ENCODE measurements around the gene SPTLC2. TPM values are rescaled to one million over a fixed set of nuclear protein-coding genes. Genes with fewer than 3 reads are reported as not detected.

Gene SPTLC2
- total RNA-seq (2016; rRNA removed; fragmentation: Illumina TruSeq; extraction: Trizol), result 15.1 and 17.5 TPM in 2 replicates
- 2.4 and 4.6 TPM in 2 replicates for total RNA-seq (2016; cell fraction: cytosol; rRNA removed; fragmentation: Illumina TruSeq; extraction: Trizol; ENCODE audit: low read depth)
- 11.9 and 16.4 TPM in 2 replicates for total RNA-seq (2016; cell fraction: insoluble cytoplasmic fraction; rRNA removed; fragmentation: Illumina TruSeq; extraction: Trizol)
- total RNA-seq (2016; cell fraction: membrane; rRNA removed; fragmentation: Illumina TruSeq; extraction: Trizol), result 3.3 and 3.6 TPM in 2 replicates
- 21.8 and 22.9 TPM in 2 replicates for total RNA-seq (2016; cell fraction: nucleus; rRNA removed; fragmentation: Illumina TruSeq; extraction: Trizol)
- 11.2 and 17.4 TPM in 2 replicates for polyA plus RNA-seq (2011; rRNA removed)
- 7.6 and 8.0 TPM in 2 replicates for polyA plus RNA-seq (2011; cell fraction: cytosol; rRNA removed)
- polyA plus RNA-seq (2011; cell fraction: nucleus; rRNA removed), result 2.6 and 4.9 TPM in 2 replicates
- polyA plus RNA-seq (2012), result 10.4 and 11.4 TPM in 2 replicates
- polyA plus RNA-seq (2016; cell fraction: cytosol; fragmentation: Illumina TruSeq; extraction: Trizol; ENCODE audit: low read depth), result 0.88 and 1.1 TPM in 2 replicates
- polyA plus RNA-seq (2016; cell fraction: insoluble cytoplasmic fraction; fragmentation: Illumina TruSeq; extraction: Trizol; ENCODE audit: low read depth), result 7.2 and 8.9 TPM in 2 replicates
- polyA plus RNA-seq (2016; cell fraction: membrane; fragmentation: Illumina TruSeq; extraction: Trizol; ENCODE audit: low read depth), result 1.3 and 2.0 TPM in 2 replicates
- polyA plus RNA-seq (2016; cell fraction: nucleus; fragmentation: Illumina TruSeq; extraction: Trizol; ENCODE audit: insufficient read depth, low read depth), result 19.4 and 29.7 TPM in 2 replicates
- polyA minus RNA-seq (2011; rRNA and poly(A)+ RNA removed; ENCODE audit: low replicate concordance), result 8.2 and 23.4 TPM in 2 replicates
- polyA minus RNA-seq (2011; cell fraction: cytosol; rRNA and poly(A)+ RNA removed), result 8.0 and 18.2 TPM in 2 replicates
- 9.4 and 11.9 TPM in 2 replicates for polyA minus RNA-seq (2011; cell fraction: nucleus; rRNA and poly(A)+ RNA removed)
- Bru-seq, nascent RNA, result percentile 64 among the genes with signal in this experiment
- BruChase-seq, experiment 1, labeled RNA remaining after a 6-hour chase, result percentile 70 among the genes with signal in this experiment
- percentile 63 among the genes with signal in this experiment for BruChase-seq, experiment 2, labeled RNA remaining after a 2-hour chase
- long read RNA-seq, experiment 1, full-length matches to known transcripts, result 17 of 18 reads
- long read RNA-seq, experiment 1, partial matches to known transcripts, result 0 of 18 reads
- long read RNA-seq, experiment 1, other reads (novel, unspliced or antisense), result 1 of 18 reads
- long read RNA-seq, experiment 2, full-length matches to known transcripts, result 14 of 27 reads
- long read RNA-seq, experiment 2, partial matches to known transcripts, result 1 of 27 reads
- long read RNA-seq, experiment 2, other reads (novel, unspliced or antisense), result 12 of 27 reads

GRCh38 chr14:77616454-77617229, at the start of gene SPTLC2:
Gene SPTLC2, minus strand, starts transcription at chr14:77616637. Its CDS starts 58 bp downstream, at chr14:77616579.
- H3K4me3 ChIP-seq (replicated peaks in 1 of 3; ENCODE audit: insufficient read depth in 1 of 3, low read depth in 2 of 3, low read length in 3 of 3), result peak within 1 kb of the TSS; percentile 79 to 93 (median 88)
- H3K79me2 ChIP-seq (ENCODE audit: insufficient read depth, low read length), result peaks cover 36% of the 10 kb centered on the region
- H3K36me3 ChIP-seq (replicated peaks in 1 of 2; ENCODE audit: control insufficient read depth in 1 of 2, insufficient read depth in 2 of 2, low read length in 2 of 2), result no peaks in the 10 kb centered on the region
- 3% methylated on average over 19 of the region's 58 CpGs for WGBS (ENCODE audit: low lambda C conversion rate)
- ChIA-PET POLR2A (no interaction called here), CTCF (ENCODE audit: low intra/inter-chr PET ratio, low total read pairs) (no interaction called here)
- peak; percentile 99 for ATAC-seq
- peak within 1 kb of the TSS; percentile 78 for H3K9ac ChIP-seq (ENCODE audit: insufficient read depth, low read depth, low read length)
- DNase-seq (ENCODE audit: low spot score), result peak; percentile 99
- H3K9me3 ChIP-seq (ENCODE audit: low read length), result no peaks in the 10 kb centered on the region
- peak; percentile 90 for FAIRE-seq
- intact Hi-C loops (cut with micrococcal nuclease; ENCODE audit: unreplicated experiment), result no loop called here
- H4K20me1 ChIP-seq (ENCODE audit: insufficient read depth, low read length), result no peaks in the 10 kb centered on the region; the same call in 1 of the 2 replicates
- no TSS peak for BruUV-seq (replicated peaks)
- no peaks in the 10 kb centered on the region; a peak in 1 of 5 replicates for H3K27me3 ChIP-seq (ENCODE audit: control insufficient read depth in 1 of 2, insufficient read depth in 2 of 2, low read length in 2 of 2)
- peaks cover 47% of the 10 kb centered on the region for H3K4me1 ChIP-seq (ENCODE audit: insufficient read depth, low read length)
- H2AFZ ChIP-seq (ENCODE audit: low read length), result no peak within 1 kb of the TSS
- peak within 1 kb of the TSS; percentile 77 for H3K4me2 ChIP-seq (ENCODE audit: low read depth, low read length)
- peak within 1 kb of the TSS; percentile 43 for H3K27ac ChIP-seq (ENCODE audit: extremely low read length, insufficient read depth, low read length)
- in situ Hi-C loops (cut with HindIII; ENCODE audit: extremely low pct_ligation_motif_present, low pct_unique_long_range_greater_than_20kb), result no loop called here
- TF ChIP-seq ZNF598 (CRISPR knock-in tag; IDR thresholded peaks at IDR 0.05; ENCODE audit: borderline replicate concordance), result no peak
- no peak for TF ChIP-seq ZFP1 (CRISPR knock-in tag; IDR thresholded peaks at IDR 0.05)
- no peak for TF ChIP-seq SRSF9 (IDR thresholded peaks at IDR 0.05; ENCODE audit: borderline replicate concordance, insufficient read depth, low read depth, low read length, poor library complexity, severe bottlenecking)
- TF ChIP-seq NAIF1 (CRISPR knock-in tag; IDR thresholded peaks at IDR 0.05; ENCODE audit: borderline replicate concordance), result no peak
- no peak for TF ChIP-seq ZNF383 (CRISPR knock-in tag; IDR thresholded peaks at IDR 0.05; ENCODE audit: borderline replicate concordance)
- TF ChIP-seq, protein P1, sequence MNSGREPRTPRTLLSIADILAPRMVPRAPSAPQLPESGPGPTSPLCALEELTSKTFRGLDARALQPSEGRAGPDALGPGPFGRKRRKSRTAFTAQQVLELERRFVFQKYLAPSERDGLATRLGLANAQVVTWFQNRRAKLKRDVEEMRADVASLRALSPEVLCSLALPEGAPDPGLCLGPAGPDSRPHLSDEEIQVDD (CRISPR knock-in tag; IDR thresholded peaks at IDR 0.05; ENCODE audit: borderline replicate concordance), result no peak
- TF ChIP-seq SALL2 (CRISPR knock-in tag; IDR thresholded peaks at IDR 0.05), result no peak; the same call in 1 of the 2 replicates
- no peak for TF ChIP-seq GTF3A (CRISPR knock-in tag; conservative IDR thresholded peaks at IDR 0.05)
- TF ChIP-seq KDM5B (CRISPR knock-in tag; IDR thresholded peaks at IDR 0.05; ENCODE audit: borderline replicate concordance), result peak; percentile 68; the same call in 1 of the 2 replicates
- TF ChIP-seq RAD51 (IDR thresholded peaks at IDR 0.05; ENCODE audit: borderline replicate concordance), result peak; percentile 31; the same call in 1 of the 2 replicates
- TF ChIP-seq MBD4 (IDR thresholded peaks at IDR 0.05; ENCODE audit: borderline replicate concordance, low read length), result no peak
- peak; percentile 65 for TF ChIP-seq ZSCAN20 (CRISPR knock-in tag; IDR thresholded peaks at IDR 0.05; ENCODE audit: borderline replicate concordance)
- TF ChIP-seq ZFP90 (CRISPR knock-in tag; IDR thresholded peaks at IDR 0.05; ENCODE audit: borderline replicate concordance), result no peak
- TF ChIP-seq CENPBD1 (CRISPR knock-in tag; IDR thresholded peaks at IDR 0.05; ENCODE audit: borderline replicate concordance, low read depth), result no peak
- TF ChIP-seq NFYC (CRISPR knock-in tag; IDR thresholded peaks at IDR 0.05), result peak; percentile 98
- no peak for TF ChIP-seq ATF7 (IDR thresholded peaks at IDR 0.05)
- no peak for TF ChIP-seq ATF7 (CRISPR knock-in tag; IDR thresholded peaks at IDR 0.05)
- TF ChIP-seq MAFF (IDR thresholded peaks at IDR 0.05; ENCODE audit: low read depth, low read length), result no peak
- no peak for TF ChIP-seq ZSCAN12 (CRISPR knock-in tag; IDR thresholded peaks at IDR 0.05)
